B cell (primary cell): ENCODE data around the gene TGFB1. TPM values are rescaled to one million over a fixed set of nuclear protein-coding genes. Genes with fewer than 3 reads are reported as not detected.
"Not testable (repeated sequence)": the region's sequence is repeated elsewhere in the genome, so short reads cannot be mapped to it uniquely, and the experiment has no call there.

Experiments
- ATAC-seq: fragments of 200-7000 bp; cut with Tn5 transposase; one replicate; pipeline ENCODE4 v1.10.0; 2021; ENCODE audit warnings: low read depth, mild to moderate bottlenecking, moderate number of reproducible peaks, moderate library complexity
- CTCF ChIA-PET: fragments of 350-600 bp; sonication (Branson Sonifier 250); formaldehyde crosslinking; loops from one replicate; lab custom pipeline; 2021; ENCODE audit warnings: antibody characterized with exemption, inconsistent platforms; lab: Charles Lee
- POLR2A ChIA-PET: fragments of 350-600 bp; sonication (Branson Sonifier 250); formaldehyde crosslinking; loops from one replicate; lab custom pipeline; 2021; ENCODE audit warnings: antibody characterized with exemption; lab: Charles Lee
- DNase-seq: peaks from one replicate; pipeline ENCODE4 v3.0.0; 2013
- H2AFZ ChIP-seq: 2 replicates; pipeline ENCODE4 v1.6.1; 2012; ENCODE audit warnings: mild to moderate bottlenecking, low read depth, low read length; ENCODE audit not compliant: insufficient read depth, poor library complexity, severe bottlenecking
- H3K27ac ChIP-seq, 2 donors: 1 replicate in 1 of 2; 2 replicates in 1 of 2; pipeline ENCODE4 v1.5.1; 2012 to 2013; ENCODE audit warnings: low read length in 2 of 2, mild to moderate bottlenecking in 2 of 2, moderate library complexity in 1 of 2
- H3K27me3 ChIP-seq, 4 experiments: fragments of 200-600 bp in 1 of 4; sonication (generic) in 1 of 4; replicated peaks in 1 of 4; 1 replicate in 2 of 4; 2 replicates in 2 of 4; pipeline versions ENCODE4 v1.6.1 to v1.7.0; 2013 to 2016; ENCODE audit warnings: low read length in 3 of 4, mild to moderate bottlenecking in 2 of 4, mixed read lengths in 1 of 4, moderate library complexity in 1 of 4; ENCODE audit not compliant: insufficient read depth in 4 of 4, control insufficient read depth in 3 of 4; ENCODE audit errors: control extremely low read depth in 1 of 4
- H3K36me3 ChIP-seq, 2 experiments: replicated peaks in 1 of 2; 1 replicate in 1 of 2; 2 replicates in 1 of 2; pipeline versions ENCODE4 v1.6.1 to v1.7.1; 2013; ENCODE audit warnings: low read length in 1 of 2; ENCODE audit not compliant: insufficient read depth in 2 of 2, control insufficient read depth in 1 of 2; ENCODE audit errors: control extremely low read depth in 1 of 2, extremely low read depth in 1 of 2
- H3K4me1 ChIP-seq, 2 donors: fragments of 200-600 bp in 1 of 2; sonication (generic) in 1 of 2; 1 replicate in 1 of 2; 2 replicates in 1 of 2; pipeline versions ENCODE4 v1.5.1 to v1.6.1; 2013 to 2017; ENCODE audit warnings: low read length in 2 of 2; ENCODE audit not compliant: control insufficient read depth in 2 of 2, insufficient read depth in 2 of 2
- H3K4me2 ChIP-seq: replicated peaks from 2 replicates; pipeline ENCODE3; 2012; ENCODE audit warnings: mild to moderate bottlenecking, low read depth, low read length; ENCODE audit not compliant: poor library complexity, severe bottlenecking
- H3K4me3 ChIP-seq, 5 experiments: fragments of 200-600 bp in 1 of 5; sonication (generic) in 1 of 5; 1 replicate in 3 of 5; 2 replicates in 2 of 5; pipeline versions ENCODE4 v1.5.1 to v1.7.0; 2011 to 2016; ENCODE audit warnings: low read length in 4 of 5, mild to moderate bottlenecking in 4 of 5, low read depth in 2 of 5, control low read depth in 1 of 5, moderate library complexity in 1 of 5; ENCODE audit not compliant: insufficient read depth in 1 of 5; ENCODE audit errors: control extremely low read depth in 1 of 5, extremely low read depth in 1 of 5
- H3K79me2 ChIP-seq: fragments of 200-600 bp; sonication (generic); one replicate; pipeline ENCODE4 v1.6.0; 2016; ENCODE audit warnings: low read length; ENCODE audit not compliant: control insufficient read depth, insufficient read depth
- H3K9ac ChIP-seq: fragments of 200-600 bp; sonication (generic); 2 replicates; pipeline ENCODE4 v1.6.1; 2017; ENCODE audit warnings: mild to moderate bottlenecking, low read length, moderate library complexity
- H3K9me3 ChIP-seq, 3 donors: one replicate each; pipeline versions ENCODE4 v1.6.1 to v1.7.1; 2013; ENCODE audit warnings: low read length in 2 of 3; ENCODE audit not compliant: control insufficient read depth in 2 of 3, insufficient read depth in 1 of 3; ENCODE audit errors: control extremely low read depth in 1 of 3
- H4K20me1 ChIP-seq: 2 replicates; pipeline ENCODE4 v1.6.0; 2012; ENCODE audit warnings: mild to moderate bottlenecking, low read length; ENCODE audit not compliant: insufficient read depth, control insufficient read depth, poor library complexity, severe bottlenecking
- H3K27ac Mint-ChIP-seq: one replicate; pipeline ENCODE4 v1.8.0; 2021; ENCODE audit warnings: mixed read lengths
- H3K27me3 Mint-ChIP-seq: one replicate; pipeline ENCODE4 v1.8.0; 2021; ENCODE audit warnings: mixed read lengths
- H3K4me1 Mint-ChIP-seq: one replicate; pipeline ENCODE4 v1.8.0; 2021; ENCODE audit warnings: mixed read lengths
- H3K4me3 Mint-ChIP-seq: one replicate; pipeline ENCODE4 v1.8.0; 2021; ENCODE audit warnings: mixed read lengths
- H3K9me3 Mint-ChIP-seq: one replicate; pipeline ENCODE4 v1.8.0; 2022; ENCODE audit warnings: mixed read lengths; ENCODE audit not compliant: insufficient read depth
- CTCF ChIP-seq: fragments of 200-600 bp; IDR thresholded peaks from one replicate; pipeline ENCODE4 v1.8.0; 2022; ENCODE audit warnings: antibody characterized with exemption, mild to moderate bottlenecking
- EZH2 ChIP-seq: IDR thresholded peaks from 2 replicates; pipeline ENCODE4 v1.6.1; 2012; ENCODE audit warnings: borderline replicate concordance, low read depth, mild to moderate bottlenecking, moderate library complexity, low read length; ENCODE audit not compliant: insufficient read depth, poor library complexity, severe bottlenecking
- WGBS: methylation state at CpG from one replicate; pipeline ENCODE4 v1.1.5; 2013; ENCODE audit warnings: missing lambda C conversion rate; ENCODE audit not compliant: insufficient coverage; 5-methylcytosine and 5-hydroxymethylcytosine counted together
- intact Hi-C: fragments of 100-400 bp; cut with micrococcal nuclease; formaldehyde crosslinking; loops from one replicate; pipeline ENCODE4 v1.10.0; 2022
- polyA plus RNA-seq: library from polyadenylated mRNA; depleted of rRNA; stranded (reverse); fragments of >200 nt; gene quantifications from 2 replicates; pipeline ENCODE4 v1.2.3, GENCODE V29; 2012
- total RNA-seq, 2 donors: library from RNA; stranded (reverse); fragments of 120-200 nt in 1 of 2; gene quantifications; 1 replicate in 1 of 2; 2 replicates in 1 of 2; pipeline versions ENCODE4 v1.2.3 to v1.2.4, GENCODE V29; 2013 to 2022

The TGFB1 gene
- total and polyA plus RNA-seq, 2 donors (not counting 1 experiment from before 2014, with no cell fraction given): 109 to 120 TPM

- peaks cover 0 to 25% of the 10 kb centered on the region in 2 experiments for H3K36me3 ChIP-seq
- no peak overlapping the region for H3K9ac ChIP-seq
- H3K79me2 ChIP-seq: no peaks in the 10 kb centered on the region
- no peaks in the 10 kb centered on the region for H3K4me1 Mint-ChIP-seq
- H3K27ac ChIP-seq: no peak overlapping the region
- CTCF ChIA-PET: interaction anchor here (0.7 to 1.1 kb wide), 2 partner anchors 28 to 75 kb away, joined by 3 read pairs; no protein-coding TSS in a partner anchor
- no peaks in the 10 kb centered on the region for H3K9me3 ChIP-seq
- H3K4me3 ChIP-seq: no peak overlapping the region
- no peak overlapping the region for H3K27ac Mint-ChIP-seq
- H3K4me2 ChIP-seq: no peak overlapping the region
- no peaks in the 10 kb centered on the region for H3K4me1 ChIP-seq
- no peaks in the 10 kb centered on the region for H4K20me1 ChIP-seq
- TF ChIP-seq EZH2 (no peak), CTCF (no peak)
- WGBS: 25% methylated on average over 2 of the region's 5 CpGs
- H3K9me3 Mint-ChIP-seq: no peaks in the 10 kb centered on the region
- POLR2A ChIA-PET: no interaction called here
- DNase-seq (no peak), ATAC-seq (no peak)
- intact Hi-C loops: no loop called here
- H3K4me3 Mint-ChIP-seq: no peak overlapping the region
- H3K27me3 ChIP-seq: no peaks in the 10 kb centered on the region
- H3K27me3 Mint-ChIP-seq: no peaks in the 10 kb centered on the region
- no peak overlapping the region for H2AFZ ChIP-seq
Measured at GRCh38 chr19:41384351-41384750, 30.6 kb upstream of the TGFB1 start.

GRCh38 chr19:41381536-41381935, 27.8 kb upstream of the TGFB1 start:
- H3K79me2 ChIP-seq, H3K36me3 ChIP-seq, CTCF ChIA-PET, POLR2A ChIA-PET, H3K27ac Mint-ChIP-seq, H3K9ac ChIP-seq, DNase-seq, H3K4me3 ChIP-seq, H2AFZ ChIP-seq, H3K9me3 ChIP-seq, H3K9me3 Mint-ChIP-seq, ATAC-seq, H3K27ac ChIP-seq, H3K27me3 Mint-ChIP-seq, H3K27me3 ChIP-seq, H4K20me1 ChIP-seq, H3K4me2 ChIP-seq, H3K4me3 Mint-ChIP-seq, intact Hi-C loops: not testable (repeated sequence)
- peaks cover 19% of the 10 kb centered on the region for H3K4me1 Mint-ChIP-seq
- H3K4me1 ChIP-seq: peaks cover 12 to 17% of the 10 kb centered on the region in 2 donors
- WGBS: 100% methylated on average over 7 of the region's 8 CpGs
